ENCODE results near the gene DENND1A. TPM values are rescaled to one million over a fixed set of nuclear protein-coding genes. Genes with fewer than 3 reads are reported as not detected.

Gene DENND1A
- total RNA-seq, 1 experiment from 2014 or later: 23.5 TPM

GRCh38 chr9:123387686-123388085 lies 542.2 kb downstream of the DENND1A start (continued):
- TF ChIP-seq, protein P1, sequence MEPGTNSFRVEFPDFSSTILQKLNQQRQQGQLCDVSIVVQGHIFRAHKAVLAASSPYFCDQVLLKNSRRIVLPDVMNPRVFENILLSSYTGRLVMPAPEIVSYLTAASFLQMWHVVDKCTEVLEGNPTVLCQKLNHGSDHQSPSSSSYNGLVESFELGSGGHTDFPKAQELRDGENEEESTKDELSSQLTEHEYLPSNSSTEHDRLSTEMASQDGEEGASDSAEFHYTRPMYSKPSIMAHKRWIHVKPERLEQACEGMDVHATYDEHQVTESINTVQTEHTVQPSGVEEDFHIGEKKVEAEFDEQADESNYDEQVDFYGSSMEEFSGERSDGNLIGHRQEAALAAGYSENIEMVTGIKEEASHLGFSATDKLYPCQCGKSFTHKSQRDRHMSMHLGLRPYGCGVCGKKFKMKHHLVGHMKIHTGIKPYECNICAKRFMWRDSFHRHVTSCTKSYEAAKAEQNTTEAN (CRISPR knock-in tag; IDR thresholded peaks at IDR 0.05): no peak
- no peak for TF ChIP-seq CDX4 (CRISPR knock-in tag; IDR thresholded peaks at IDR 0.05; ENCODE audit: borderline replicate concordance)
- no peak for TF ChIP-seq EMX1 (CRISPR knock-in tag; IDR thresholded peaks at IDR 0.05)
- TF ChIP-seq SMAD3 (CRISPR knock-in tag; IDR thresholded peaks at IDR 0.05; ENCODE audit: borderline replicate concordance): no peak

DNA sequence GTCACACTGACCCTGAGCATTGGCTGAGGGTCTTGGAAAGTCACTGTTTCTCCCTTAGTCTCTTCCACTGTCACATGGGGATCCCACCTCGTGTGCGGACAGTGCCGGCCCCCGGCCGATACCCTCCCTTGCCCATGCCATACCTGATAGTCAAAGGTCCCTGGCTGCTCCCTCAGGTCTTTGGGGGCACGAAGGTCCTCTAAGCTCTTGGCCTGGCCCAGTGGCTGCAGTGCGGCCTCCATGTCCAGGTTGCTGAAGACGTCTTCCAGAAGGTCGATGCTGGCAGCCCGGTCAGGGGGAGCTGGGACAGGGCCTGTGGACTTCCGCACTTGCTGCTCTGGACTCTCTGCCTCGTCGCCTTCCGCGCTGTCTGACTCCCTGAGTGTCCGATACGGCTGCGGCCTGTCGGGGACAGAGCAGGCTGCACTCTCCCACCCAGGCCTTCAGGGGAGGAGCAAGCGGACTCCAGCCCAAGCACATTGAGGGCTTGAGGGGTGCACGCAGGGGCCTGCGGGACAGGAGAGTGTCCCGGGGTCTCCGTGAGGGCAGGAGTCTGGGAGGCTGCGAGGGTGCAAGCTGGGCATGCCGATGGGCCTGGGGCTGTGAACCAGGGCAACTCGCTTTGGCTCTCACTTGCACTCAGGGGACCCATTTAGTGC lies 546.3 kb downstream of the DENND1A start:
- H3K36me3 Mint-ChIP-seq: no peaks in the 10 kb centered on the region
- CTCF ChIA-PET: interaction anchor here (2.7 to 5.3 kb wide), 2 partner anchors 28 to 34 kb away, joined by 14 to 80 read pairs; partner anchors contain the start of gene CRB2
- no peak for DNase-seq (ENCODE audit: low spot score)
- H3K27ac Mint-ChIP-seq: no peak overlapping the region
- no peaks in the 10 kb centered on the region for H3K4me1 Mint-ChIP-seq
- H3K9me3 Mint-ChIP-seq: no peaks in the 10 kb centered on the region
- H3K27me3 Mint-ChIP-seq (ENCODE audit: low read depth): no peaks in the 10 kb centered on the region
- no peak overlapping the region for H3K4me3 Mint-ChIP-seq
- TF ChIP-seq CREM (CRISPR knock-in tag; IDR thresholded peaks at IDR 0.05) (no peak), USF1 (CRISPR knock-in tag; IDR thresholded peaks at IDR 0.05) (no peak), RORB (CRISPR knock-in tag; IDR thresholded peaks at IDR 0.05) (no peak)
- POLR2A ChIA-PET: no interaction called here
- no peak for ATAC-seq

DNA sequence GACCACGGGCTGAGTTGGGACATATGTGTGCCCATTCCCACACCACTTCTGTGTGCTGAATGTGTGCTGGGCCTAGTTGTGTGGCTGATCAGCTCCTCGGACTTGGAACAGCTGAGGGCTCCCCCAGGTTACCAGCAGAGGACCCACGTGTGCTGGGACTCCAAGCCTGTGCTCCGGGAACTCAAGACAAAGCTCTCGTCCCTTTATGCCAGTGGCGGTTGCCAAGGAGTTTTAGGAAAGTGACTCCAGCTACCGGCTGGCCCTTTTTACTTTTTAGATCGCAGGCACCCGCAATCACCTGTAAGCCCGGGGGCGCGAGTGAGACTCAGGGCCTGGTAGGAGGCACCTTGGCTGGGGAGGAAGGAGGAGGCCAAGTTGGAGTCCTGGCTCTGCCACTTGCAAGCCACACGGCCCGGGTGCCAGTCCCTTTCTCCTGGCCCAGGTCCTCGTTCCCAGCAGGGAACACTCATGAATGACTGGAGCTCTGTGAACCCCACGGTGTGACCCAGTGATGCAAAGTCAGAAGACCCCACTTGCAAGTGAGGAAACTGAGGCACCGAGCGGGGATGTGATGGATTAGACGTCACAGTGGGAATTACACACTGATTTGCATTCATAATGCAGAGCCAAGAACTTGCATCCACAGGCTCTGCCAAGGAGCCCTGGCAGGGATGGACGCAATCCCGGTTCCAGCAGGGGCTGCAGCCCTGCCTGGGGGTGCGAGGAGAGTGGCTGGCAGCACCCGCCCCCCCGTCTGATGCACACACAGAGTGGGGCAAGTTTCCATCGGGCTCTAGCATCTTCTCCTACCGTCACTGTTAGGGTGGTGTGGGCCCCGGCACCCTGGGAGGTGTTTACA lies 547.0 kb downstream of the DENND1A start:
- POLR2A ChIA-PET: no interaction called here
- Mint-ChIP-seq H3K27me3 (ENCODE audit: low read depth) (no peaks in the 10 kb centered on the region), H3K27ac (no peak overlapping the region), H3K36me3 (no peaks in the 10 kb centered on the region), H3K4me3 (no peak overlapping the region), H3K4me1 (no peaks in the 10 kb centered on the region), H3K9me3 (no peaks in the 10 kb centered on the region)
- CTCF ChIA-PET: interaction anchor here (0.9 to 3.5 kb wide), 4 partner anchors 14 to 290 kb away, joined by 3 to 25 read pairs (median 4); no protein-coding TSS in a partner anchor
- ATAC-seq (no peak), DNase-seq (ENCODE audit: low spot score) (no peak)
- TF ChIP-seq ZNF671 (CRISPR knock-in tag; IDR thresholded peaks at IDR 0.05) (no peak), E2F1 (CRISPR knock-in tag; IDR thresholded peaks at IDR 0.05) (no peak), NFYB (CRISPR knock-in tag; conservative IDR thresholded peaks at IDR 0.05; ENCODE audit: low read depth) (no peak), FOXJ3 (CRISPR knock-in tag; IDR thresholded peaks at IDR 0.05; ENCODE audit: borderline replicate concordance) (no peak), SOX15 (CRISPR knock-in tag; IDR thresholded peaks at IDR 0.05) (no peak), STAT6 (CRISPR knock-in tag; conservative IDR thresholded peaks at IDR 0.05; ENCODE audit: low read depth) (no peak), NFATC4 (CRISPR knock-in tag; IDR thresholded peaks at IDR 0.05) (no peak), ZNF396 (CRISPR knock-in tag; IDR thresholded peaks at IDR 0.05; ENCODE audit: borderline replicate concordance) (no peak), ZNF423 (CRISPR knock-in tag; IDR thresholded peaks at IDR 0.05) (no peak), CREM (CRISPR knock-in tag; IDR thresholded peaks at IDR 0.05) (no peak), JAZF1 (CRISPR knock-in tag; IDR thresholded peaks at IDR 0.05) (no peak), NFE2L1 (CRISPR knock-in tag; IDR thresholded peaks at IDR 0.05) (no peak), ETV6 (CRISPR knock-in tag; IDR thresholded peaks at IDR 0.05) (no peak), MYBL2 (CRISPR knock-in tag; IDR thresholded peaks at IDR 0.05) (no peak), FOXP1 (CRISPR knock-in tag; IDR thresholded peaks at IDR 0.05; ENCODE audit: borderline replicate concordance) (no peak)
- TF ChIP-seq, protein P2, sequence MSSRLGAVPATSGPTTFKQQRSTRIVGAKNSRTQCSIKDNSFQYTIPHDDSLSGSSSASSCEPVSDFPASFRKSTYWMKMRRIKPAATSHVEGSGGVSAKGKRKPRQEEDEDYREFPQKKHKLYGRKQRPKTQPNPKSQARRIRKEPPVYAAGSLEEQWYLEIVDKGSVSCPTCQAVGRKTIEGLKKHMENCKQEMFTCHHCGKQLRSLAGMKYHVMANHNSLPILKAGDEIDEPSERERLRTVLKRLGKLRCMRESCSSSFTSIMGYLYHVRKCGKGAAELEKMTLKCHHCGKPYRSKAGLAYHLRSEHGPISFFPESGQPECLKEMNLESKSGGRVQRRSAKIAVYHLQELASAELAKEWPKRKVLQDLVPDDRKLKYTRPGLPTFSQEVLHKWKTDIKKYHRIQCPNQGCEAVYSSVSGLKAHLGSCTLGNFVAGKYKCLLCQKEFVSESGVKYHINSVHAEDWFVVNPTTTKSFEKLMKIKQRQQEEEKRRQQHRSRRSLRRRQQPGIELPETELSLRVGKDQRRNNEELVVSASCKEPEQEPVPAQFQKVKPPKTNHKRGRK (CRISPR knock-in tag; IDR thresholded peaks at IDR 0.05; ENCODE audit: borderline replicate concordance): no peak
- TF ChIP-seq, protein P3, sequence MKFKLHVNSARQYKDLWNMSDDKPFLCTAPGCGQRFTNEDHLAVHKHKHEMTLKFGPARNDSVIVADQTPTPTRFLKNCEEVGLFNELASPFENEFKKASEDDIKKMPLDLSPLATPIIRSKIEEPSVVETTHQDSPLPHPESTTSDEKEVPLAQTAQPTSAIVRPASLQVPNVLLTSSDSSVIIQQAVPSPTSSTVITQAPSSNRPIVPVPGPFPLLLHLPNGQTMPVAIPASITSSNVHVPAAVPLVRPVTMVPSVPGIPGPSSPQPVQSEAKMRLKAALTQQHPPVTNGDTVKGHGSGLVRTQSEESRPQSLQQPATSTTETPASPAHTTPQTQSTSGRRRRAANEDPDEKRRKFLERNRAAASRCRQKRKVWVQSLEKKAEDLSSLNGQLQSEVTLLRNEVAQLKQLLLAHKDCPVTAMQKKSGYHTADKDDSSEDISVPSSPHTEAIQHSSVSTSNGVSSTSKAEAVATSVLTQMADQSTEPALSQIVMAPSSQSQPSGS (CRISPR knock-in tag; IDR thresholded peaks at IDR 0.05; ENCODE audit: borderline replicate concordance, low read depth): no peak
